Stomach (tissue), 9 donors: ENCODE results near the gene FRMD1. TPM values are rescaled to one million over a fixed set of nuclear protein-coding genes. Genes with fewer than 3 reads are reported as not detected.

Experiments used
- DNase-seq, 2 donors: peaks; one replicate each; pipeline versions ENCODE4 v3.0.0 to v3.0.0-alpha.2; 2013 to 2019
- H3K27ac ChIP-seq, 5 donors: fragments of 200-600 bp in 4 of 5; sonication (generic) in 4 of 5; one replicate each; pipeline ENCODE4 v1.5.1; 2013 to 2019; ENCODE audit warnings: mild to moderate bottlenecking in 1 of 5, moderate library complexity in 1 of 5
- H3K27me3 ChIP-seq, 3 donors: fragments of 200-600 bp; sonication (generic); one replicate each; pipeline ENCODE4 v1.5.1; 2017 to 2019; ENCODE audit warnings: mixed run types in 1 of 3
- H3K36me3 ChIP-seq, 4 donors: fragments of 200-600 bp; sonication (generic); 1 replicate in 3 of 4; 2 replicates in 1 of 4; pipeline ENCODE4 v1.5.1; 2016 to 2019
- H3K4me1 ChIP-seq, 4 donors: fragments of 200-600 bp; sonication (generic); one replicate each; pipeline ENCODE4 v1.5.1; 2016 to 2019
- H3K4me3 ChIP-seq, 4 donors: fragments of 200-600 bp; sonication (generic) in 3 of 4; one replicate each; pipeline ENCODE4 v1.5.1; 2016 to 2019; ENCODE audit warnings: mild to moderate bottlenecking in 1 of 4
- H3K9me3 ChIP-seq, 4 donors: fragments of 200-600 bp; sonication (generic); one replicate each; pipeline ENCODE4 v1.5.1; 2016 to 2019
- EP300 ChIP-seq: sonication (generic); formaldehyde crosslinking; IDR thresholded peaks from one replicate; pipeline ENCODE4 v1.6.1; 2017; ENCODE audit warnings: antibody characterized with exemption
- POLR2A ChIP-seq, 4 donors: fragments of 450-650 bp; IDR thresholded peaks; one replicate each; pipeline ENCODE4 v1.6.1; 2016; ENCODE audit warnings: antibody characterized with exemption in 4 of 4, control low read depth in 2 of 4, mild to moderate bottlenecking in 1 of 4, moderate library complexity in 1 of 4
- POLR2AphosphoS5 ChIP-seq, 3 donors: sonication (generic); formaldehyde crosslinking; IDR thresholded peaks; one replicate each; pipeline ENCODE4 v1.6.1; 2016; ENCODE audit warnings: antibody characterized with exemption in 3 of 3
- WGBS, 5 donors: extraction: QIAGEN DNeasy Blood & Tissue Kit in 3 of 5; methylation state at CpG; one replicate each; pipeline versions ENCODE4 v1.1.5 to v1.1.7; 2013 to 2018; 5-methylcytosine and 5-hydroxymethylcytosine counted together
- intact Hi-C: fragments of 100-400 bp; cut with DNase I; formaldehyde crosslinking; loops from one replicate; pipeline ENCODE4 v1.15.1; 2023; ENCODE audit warnings: low total_unique reads
- polyA plus RNA-seq, 3 donors: library from polyadenylated mRNA; stranded (reverse); fragments of 200-250 nt; gene quantifications; one replicate each; pipeline ENCODE4 v1.2.3, GENCODE V29; 2013
- total RNA-seq, 5 donors: library from RNA; depleted of rRNA; stranded (reverse); fragments of >200 nt; gene quantifications; one replicate each; pipeline versions ENCODE4 v1.1.0 to v1.2.3, GENCODE V29; 2014 to 2016
- TF ChIP-seq, protein P1 (sequence below), 7 experiments: fragments of 450-650 bp in 4 of 7; fragments of 200-600 bp in 3 of 7; sonication (generic) in 3 of 7; IDR thresholded peaks; one replicate each; pipeline ENCODE4 v1.5.1; 2016 to 2019; ENCODE audit warnings: antibody characterized with exemption in 7 of 7, control low read depth in 2 of 7, mild to moderate bottlenecking in 1 of 7
- donor health status: healthy with polysubstance abuse.
- donor health status: Bipolar disorder and iron deficiency.
- donor health status: healthy.

The FRMD1 gene
- total and polyA plus RNA-seq, 8 donors = 0.43 to 42.9 (median 7.7) TPM

DNA sequence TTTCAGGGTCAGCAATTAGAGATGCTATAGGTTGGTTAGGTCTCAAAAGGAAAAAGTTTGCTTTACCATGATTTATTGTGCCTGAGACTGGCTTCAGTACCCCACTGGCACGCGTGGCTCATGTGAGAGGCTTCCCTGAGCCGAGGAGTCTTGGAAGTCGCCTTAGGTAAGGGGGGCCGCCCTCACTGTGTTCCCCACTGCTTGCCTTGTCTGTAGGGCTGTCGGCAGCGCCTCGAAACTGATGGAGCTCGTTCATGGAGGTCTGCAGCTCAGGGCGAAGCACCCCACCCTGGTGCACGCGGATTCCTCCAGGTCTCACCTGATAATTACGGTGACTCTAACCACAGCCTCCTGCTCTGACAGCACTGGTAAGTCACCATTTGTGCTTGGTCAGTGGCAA lies 39.2 kb downstream of the FRMD1 start:
- H3K4me1 ChIP-seq = peaks cover 7 to 16% (median 8%) of the 10 kb centered on the region in 4 donors
- intact Hi-C loops = no loop called here
- H3K27ac ChIP-seq = no peak overlapping the region
- no peak overlapping the region for H3K4me3 ChIP-seq
- no peak for DNase-seq
- no peaks in the 10 kb centered on the region for H3K27me3 ChIP-seq
- H3K9me3 ChIP-seq = peaks cover 8 to 39% (median 29%) of the 10 kb centered on the region in 4 donors
- TF ChIP-seq POLR2A (IDR thresholded peaks at IDR 0.05) = no peak
- no peaks in the 10 kb centered on the region for H3K36me3 ChIP-seq
- 84 to 90% (median 86%) methylated on average over 13 of the region's 13 CpGs for WGBS, 5 donors

DNA sequence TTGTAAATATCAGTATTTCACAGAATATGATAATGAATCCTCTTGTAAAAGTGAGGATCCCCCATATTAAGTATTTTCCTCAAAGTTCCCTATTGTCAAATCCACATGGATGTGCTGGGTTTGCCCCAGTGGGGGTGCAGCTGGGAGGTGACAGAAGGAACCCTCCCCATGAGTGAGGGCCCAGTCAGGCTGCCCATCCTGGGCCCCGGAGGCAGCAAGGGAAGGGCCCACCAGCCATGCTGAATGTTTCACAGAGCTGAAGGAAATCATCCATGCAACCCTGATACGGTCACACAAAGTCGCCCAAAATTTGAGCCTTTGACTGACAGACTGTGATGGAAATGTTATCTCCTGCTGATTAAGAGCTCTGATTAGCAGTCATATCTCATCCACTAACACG lies 39.7 kb downstream of the FRMD1 start:
- Histone ChIP-seq H3K4me1 (peaks cover 7 to 18% (median 8%) of the 10 kb centered on the region in 4 donors), H3K9me3 (peaks cover 8 to 39% (median 29%) of the 10 kb centered on the region in 4 donors), H3K27me3 (no peaks in the 10 kb centered on the region), H3K4me3 (no peak overlapping the region), H3K36me3 (no peaks in the 10 kb centered on the region), H3K27ac (no peak overlapping the region)
- intact Hi-C loops = no loop called here
- WGBS, 5 donors = 73 to 93% (median 90%) methylated on average over 4 of the region's 4 CpGs
- no peak for TF ChIP-seq EP300
- no peak for TF ChIP-seq POLR2AphosphoS5 (IDR thresholded peaks at IDR 0.05)
- no peak for TF ChIP-seq POLR2A (IDR thresholded peaks at IDR 0.05)
- TF ChIP-seq, protein P1, sequence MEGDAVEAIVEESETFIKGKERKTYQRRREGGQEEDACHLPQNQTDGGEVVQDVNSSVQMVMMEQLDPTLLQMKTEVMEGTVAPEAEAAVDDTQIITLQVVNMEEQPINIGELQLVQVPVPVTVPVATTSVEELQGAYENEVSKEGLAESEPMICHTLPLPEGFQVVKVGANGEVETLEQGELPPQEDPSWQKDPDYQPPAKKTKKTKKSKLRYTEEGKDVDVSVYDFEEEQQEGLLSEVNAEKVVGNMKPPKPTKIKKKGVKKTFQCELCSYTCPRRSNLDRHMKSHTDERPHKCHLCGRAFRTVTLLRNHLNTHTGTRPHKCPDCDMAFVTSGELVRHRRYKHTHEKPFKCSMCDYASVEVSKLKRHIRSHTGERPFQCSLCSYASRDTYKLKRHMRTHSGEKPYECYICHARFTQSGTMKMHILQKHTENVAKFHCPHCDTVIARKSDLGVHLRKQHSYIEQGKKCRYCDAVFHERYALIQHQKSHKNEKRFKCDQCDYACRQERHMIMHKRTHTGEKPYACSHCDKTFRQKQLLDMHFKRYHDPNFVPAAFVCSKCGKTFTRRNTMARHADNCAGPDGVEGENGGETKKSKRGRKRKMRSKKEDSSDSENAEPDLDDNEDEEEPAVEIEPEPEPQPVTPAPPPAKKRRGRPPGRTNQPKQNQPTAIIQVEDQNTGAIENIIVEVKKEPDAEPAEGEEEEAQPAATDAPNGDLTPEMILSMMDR (IDR thresholded peaks at IDR 0.05) = no peak
- DNase-seq = no peak

GRCh38 chr6:168038576-168039140 lies 40.4 kb downstream of the FRMD1 start:
- DNase-seq = no peak
- no peaks in the 10 kb centered on the region for H3K27me3 ChIP-seq
- TF ChIP-seq EP300 = no peak
- no peak for TF ChIP-seq POLR2A (IDR thresholded peaks at IDR 0.05)
- TF ChIP-seq, protein P1 (IDR thresholded peaks at IDR 0.05) = no peak
- no peak for TF ChIP-seq POLR2AphosphoS5 (IDR thresholded peaks at IDR 0.05)
- WGBS, 5 donors = 89 to 95% (median 94%) methylated on average over 13 of the region's 13 CpGs
- no peak overlapping the region for H3K4me3 ChIP-seq
- H3K4me1 ChIP-seq = peaks cover 7 to 18% (median 8%) of the 10 kb centered on the region in 4 donors
- intact Hi-C loops = no loop called here
- no peak overlapping the region for H3K27ac ChIP-seq
- no peaks in the 10 kb centered on the region for H3K36me3 ChIP-seq
- H3K9me3 ChIP-seq = peaks cover 8 to 39% (median 29%) of the 10 kb centered on the region in 4 donors

DNA sequence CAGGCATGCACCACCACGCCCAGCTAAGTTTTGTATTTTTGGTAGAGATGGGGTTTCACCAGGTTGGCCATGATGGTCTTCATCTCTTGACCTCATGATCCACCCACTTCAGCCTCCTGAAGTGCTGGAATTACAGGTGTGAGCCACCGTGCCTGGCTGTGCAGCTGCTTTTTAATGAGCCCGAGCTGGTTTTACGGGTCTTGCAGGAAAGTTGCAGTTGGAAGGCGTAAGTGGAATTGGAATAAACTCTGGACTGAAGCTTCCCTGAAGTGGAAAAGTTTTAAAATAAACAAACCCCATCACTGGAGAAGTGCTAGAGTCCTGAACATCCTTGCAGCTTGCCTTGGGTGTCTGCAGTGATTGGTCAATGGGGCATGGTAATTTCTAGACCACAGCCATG lies 41.2 kb downstream of the FRMD1 start:
- DNase-seq = no peak
- no peaks in the 10 kb centered on the region for H3K27me3 ChIP-seq
- WGBS, 5 donors = 61 to 83% (median 75%) methylated on average over 5 of the region's 5 CpGs
- peaks cover 7 to 18% (median 8%) of the 10 kb centered on the region in 4 donors for H3K4me1 ChIP-seq
- no peak for TF ChIP-seq POLR2AphosphoS5 (IDR thresholded peaks at IDR 0.05)
- no peak for TF ChIP-seq POLR2A (IDR thresholded peaks at IDR 0.05)
- TF ChIP-seq, protein P1 (IDR thresholded peaks at IDR 0.05) = no peak
- TF ChIP-seq EP300 = no peak
- no peak overlapping the region for H3K4me3 ChIP-seq
- intact Hi-C loops = no loop called here
- H3K27ac ChIP-seq = peak overlapping the region in 2 of 5 donors; percentile 18 to 79
- no peaks in the 10 kb centered on the region for H3K36me3 ChIP-seq
- H3K9me3 ChIP-seq = peaks cover 8 to 39% (median 29%) of the 10 kb centered on the region in 4 donors

DNA sequence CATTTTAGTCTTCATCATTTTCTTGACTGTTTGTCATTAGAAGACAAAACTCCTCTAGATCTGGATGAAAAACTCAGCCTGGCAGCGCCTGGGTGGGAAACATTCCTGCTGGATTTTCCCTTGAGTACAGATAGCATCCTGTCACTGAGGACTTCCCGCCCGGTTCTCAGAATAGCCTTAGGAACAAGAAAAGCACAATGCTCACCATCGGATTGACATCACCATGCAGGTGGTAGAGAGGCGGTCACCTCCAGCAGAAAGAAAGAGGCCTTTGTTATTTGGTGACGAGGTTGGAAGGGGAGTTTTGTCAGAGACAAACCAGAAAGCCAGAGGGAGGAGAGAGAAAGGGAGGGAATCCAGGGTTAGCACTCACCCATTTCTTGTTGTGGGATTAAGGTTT lies 41.8 kb downstream of the FRMD1 start:
- Histone ChIP-seq H3K4me1 (peaks cover 7 to 18% (median 8%) of the 10 kb centered on the region in 4 donors), H3K4me3 (no peak overlapping the region), H3K27ac (peak overlapping the region in 2 of 5 donors; percentile 78 to 79), H3K36me3 (no peaks in the 10 kb centered on the region), H3K27me3 (no peaks in the 10 kb centered on the region), H3K9me3 (peaks cover 8 to 39% (median 29%) of the 10 kb centered on the region in 4 donors)
- TF ChIP-seq, protein P1 (IDR thresholded peaks at IDR 0.05) = no peak
- TF ChIP-seq EP300 = peak; percentile 37
- TF ChIP-seq POLR2AphosphoS5 (IDR thresholded peaks at IDR 0.05) = peak in 1 of 3 donors; percentile 6
- intact Hi-C loops = no loop called here
- DNase-seq = no peak
- WGBS, 5 donors = 58 to 82% (median 73%) methylated on average over 6 of the region's 6 CpGs
